NT2/D1 (cell line): ENCODE results near the gene NIT2.
"Not testable (repeated sequence)": the region's sequence is repeated elsewhere in the genome, so short reads cannot be mapped to it uniquely, and the experiment has no call there.

Source experiments
- DNase-seq: peaks from one replicate; pipeline ENCODE4 v3.0.0-alpha.2; 2011; ENCODE audit warnings: low read depth, low spot score
- H3K27me3 ChIP-seq: 2 replicates; pipeline ENCODE4 v1.6.0; 2011; ENCODE audit warnings: mild to moderate bottlenecking; ENCODE audit not compliant: insufficient read length, insufficient read depth
- H3K36me3 ChIP-seq: 2 replicates; pipeline ENCODE4 v1.6.1; 2011; ENCODE audit warnings: mild to moderate bottlenecking, low read length, mixed read lengths; ENCODE audit not compliant: insufficient read depth, insufficient read length
- H3K4me1 ChIP-seq: 2 replicates; pipeline ENCODE4 v1.5.1; 2011; ENCODE audit not compliant: insufficient read depth, insufficient read length
- H3K4me3 ChIP-seq: 2 replicates; pipeline ENCODE4 v1.5.1; 2011; ENCODE audit warnings: low read depth; ENCODE audit not compliant: insufficient read length
- H3K9ac ChIP-seq: 2 replicates; pipeline ENCODE4 v1.6.0; 2011; ENCODE audit warnings: low read depth; ENCODE audit not compliant: insufficient read length
- H3K9me3 ChIP-seq: 2 replicates; pipeline ENCODE4 v1.5.1; 2011; ENCODE audit warnings: mild to moderate bottlenecking, low read length; ENCODE audit not compliant: insufficient read depth
- SUZ12 ChIP-seq: IDR thresholded peaks from 2 replicates; pipeline ENCODE4 v1.6.1; 2011; ENCODE audit not compliant: insufficient read length, insufficient read depth; ENCODE audit errors: extremely low read depth
- YY1 ChIP-seq: IDR thresholded peaks from 2 replicates; pipeline ENCODE4 v1.6.1; 2011; ENCODE audit not compliant: insufficient read length, insufficient read depth
- ZNF274 ChIP-seq: IDR thresholded peaks from 2 replicates; pipeline ENCODE4 v1.6.1; 2011; ENCODE audit warnings: mild to moderate bottlenecking, low read depth, low read length

The NIT2 gene

DNA sequence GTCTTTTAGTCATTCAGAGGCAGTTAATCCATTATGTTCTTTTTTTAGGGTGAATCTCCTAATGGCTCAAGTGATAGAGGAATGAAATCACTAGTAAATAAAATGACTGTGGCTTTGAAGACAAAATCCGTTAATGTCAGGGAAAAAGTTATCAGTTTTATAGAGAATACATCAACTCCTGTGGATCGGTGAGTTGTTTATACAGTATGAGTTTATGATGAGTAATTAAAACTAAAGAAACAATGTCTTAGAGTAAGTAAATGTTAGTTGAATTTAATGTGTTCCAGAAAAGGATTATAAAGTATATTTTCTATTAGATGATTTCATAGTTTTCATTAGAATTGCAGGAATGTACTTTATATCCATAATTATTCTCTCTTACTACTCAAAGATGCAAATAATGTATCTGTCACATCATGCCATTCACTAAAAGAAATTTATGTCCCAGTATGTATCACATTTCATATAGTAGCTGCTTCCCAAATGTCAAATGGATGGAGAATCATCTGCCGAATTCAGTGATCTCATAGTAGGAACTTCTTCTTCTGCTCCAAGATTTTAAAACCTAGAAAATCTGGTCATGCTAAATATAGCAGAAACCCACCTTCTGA is 24.1 kb upstream of the NIT2 start:
- Histone ChIP-seq H3K9ac (no peak overlapping the region), H3K36me3 (peaks cover 46% of the 10 kb centered on the region), H3K4me1 (no peaks in the 10 kb centered on the region), H3K27me3 (no peaks in the 10 kb centered on the region), H3K9me3 (no peaks in the 10 kb centered on the region), H3K4me3 (no peak overlapping the region)
- DNase-seq, result no peak
- TF ChIP-seq SUZ12, result no peak
- no peak for TF ChIP-seq YY1
- TF ChIP-seq ZNF274, result no peak

DNA sequence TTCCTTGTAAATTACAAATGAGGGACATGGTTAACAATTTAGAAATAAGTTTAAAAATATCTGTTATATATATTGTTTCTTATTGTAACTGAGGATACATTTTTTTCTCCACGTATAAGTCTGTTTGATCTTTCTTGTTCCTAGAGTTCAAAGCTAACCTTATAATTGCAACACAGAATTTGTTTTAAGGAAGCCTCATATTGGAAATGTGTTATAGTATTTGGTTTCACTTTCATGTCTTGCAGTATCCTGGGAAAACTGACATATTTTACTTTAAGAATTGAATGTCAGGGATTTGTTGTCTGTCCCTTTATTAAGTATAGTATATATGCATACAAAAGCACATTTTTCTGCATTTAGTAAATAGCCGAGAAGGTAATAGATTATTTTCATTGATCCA is 23.5 kb upstream of the NIT2 start:
- DNase-seq, result no peak
- no peaks in the 10 kb centered on the region for H3K27me3 ChIP-seq
- TF ChIP-seq SUZ12, result no peak
- TF ChIP-seq ZNF274, result no peak
- no peak for TF ChIP-seq YY1
- H3K4me3 ChIP-seq, result no peak overlapping the region
- peaks cover 46% of the 10 kb centered on the region for H3K36me3 ChIP-seq
- no peak overlapping the region for H3K9ac ChIP-seq
- H3K4me1 ChIP-seq, result no peaks in the 10 kb centered on the region
- no peaks in the 10 kb centered on the region for H3K9me3 ChIP-seq

- Histone ChIP-seq H3K36me3 (peaks cover 39% of the 10 kb centered on the region), H3K27me3 (no peaks in the 10 kb centered on the region), H3K9me3 (no peaks in the 10 kb centered on the region), H3K9ac (no peak overlapping the region), H3K4me1 (no peaks in the 10 kb centered on the region), H3K4me3 (no peak overlapping the region)
- DNase-seq, result no peak
- no peak for TF ChIP-seq ZNF274
- TF ChIP-seq SUZ12, result no peak
- no peak for TF ChIP-seq YY1
Measured at GRCh38 chr3:100316641-100317069, 17.9 kb upstream of the NIT2 start.

GRCh38 chr3:100317912-100318311 is 16.6 kb upstream of the NIT2 start:
- no peak overlapping the region for H3K9ac ChIP-seq
- no peaks in the 10 kb centered on the region for H3K9me3 ChIP-seq
- H3K4me3 ChIP-seq, result no peak overlapping the region
- H3K27me3 ChIP-seq, result no peaks in the 10 kb centered on the region
- TF ChIP-seq YY1, result no peak
- TF ChIP-seq ZNF274, result no peak
- no peak for TF ChIP-seq SUZ12
- DNase-seq, result no peak
- H3K4me1 ChIP-seq, result no peaks in the 10 kb centered on the region
- H3K36me3 ChIP-seq, result peaks cover 34% of the 10 kb centered on the region

DNA sequence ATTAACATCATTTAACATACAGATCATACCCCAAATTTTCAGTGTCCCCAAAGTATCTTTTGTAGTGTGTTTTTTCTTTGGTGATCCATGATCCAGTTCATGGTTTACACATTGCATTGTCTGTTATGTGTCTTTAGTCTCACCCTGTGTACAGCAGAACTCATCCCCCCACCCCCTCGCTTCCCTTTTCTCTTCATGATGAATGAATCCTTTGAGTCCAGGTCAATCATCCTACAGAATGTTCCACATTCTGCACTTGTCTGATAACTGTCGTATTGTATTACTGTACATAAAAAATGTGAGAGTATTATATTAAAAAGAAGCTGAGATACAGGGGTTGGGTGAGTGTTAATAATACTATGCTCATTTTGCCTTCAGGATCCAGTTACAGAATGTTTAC is 14.6 kb upstream of the NIT2 start:
- Histone ChIP-seq H3K36me3 (peaks cover 31% of the 10 kb centered on the region), H3K9me3 (no peaks in the 10 kb centered on the region), H3K9ac (no peak overlapping the region), H3K4me3 (no peak overlapping the region), H3K4me1 (no peaks in the 10 kb centered on the region), H3K27me3 (no peaks in the 10 kb centered on the region)
- TF ChIP-seq YY1, result no peak
- no peak for TF ChIP-seq SUZ12
- no peak for TF ChIP-seq ZNF274
- no peak for DNase-seq

DNA sequence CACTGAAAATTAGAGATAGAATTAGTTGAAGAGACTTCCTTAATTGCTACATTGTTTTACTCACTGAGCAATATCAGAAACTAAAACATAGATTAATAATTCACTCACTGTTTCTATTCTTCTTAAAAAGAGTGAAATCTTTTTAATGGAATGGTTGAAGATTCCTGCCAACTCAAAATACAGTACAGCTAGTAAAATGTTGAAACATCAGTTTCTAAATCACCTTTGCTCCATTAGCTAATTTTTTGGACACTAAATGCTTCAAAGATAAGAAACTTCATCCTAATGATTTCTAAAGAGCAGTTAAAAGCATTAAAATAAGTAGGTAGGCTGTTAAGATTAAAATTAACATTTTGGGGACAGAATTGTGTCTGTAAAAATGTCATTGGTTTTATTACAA is 10.5 kb upstream of the NIT2 start:
- TF ChIP-seq ZNF274, result no peak
- TF ChIP-seq SUZ12, result no peak
- no peak for TF ChIP-seq YY1
- Histone ChIP-seq H3K27me3 (no peaks in the 10 kb centered on the region), H3K9ac (no peak overlapping the region), H3K9me3 (no peaks in the 10 kb centered on the region; the same call in 1 of the 2 replicates), H3K4me1 (no peaks in the 10 kb centered on the region), H3K4me3 (no peak overlapping the region), H3K36me3 (peaks cover 19% of the 10 kb centered on the region)
- no peak for DNase-seq

GRCh38 chr3:100325827-100326226 is 8.7 kb upstream of the NIT2 start:
- Histone ChIP-seq H3K9me3 (no peaks in the 10 kb centered on the region; the same call in 1 of the 2 replicates), H3K4me1 (peaks cover under 1% of the 10 kb centered on the region), H3K9ac (no peak overlapping the region), H3K36me3 (peaks cover 6% of the 10 kb centered on the region), H3K4me3 (no peak overlapping the region), H3K27me3 (no peaks in the 10 kb centered on the region)
- no peak for TF ChIP-seq SUZ12
- no peak for TF ChIP-seq YY1
- TF ChIP-seq ZNF274, result no peak
- DNase-seq, result no peak

GRCh38 chr3:100327377-100327776 is 7.2 kb upstream of the NIT2 start:
- not testable (repeated sequence) for DNase-seq, H3K4me3 ChIP-seq, H3K9me3 ChIP-seq, H3K9ac ChIP-seq, H3K36me3 ChIP-seq, H3K27me3 ChIP-seq, H3K4me1 ChIP-seq
